ENCODE measurements around the gene TMEM260. TPM values are rescaled to one million over a fixed set of nuclear protein-coding genes. Genes with fewer than 3 reads are reported as not detected.

The TMEM260 gene
- total and polyA plus RNA-seq, 2 donors (not counting 1 experiment from before 2014, with no cell fraction given), result 14.3 to 19.3 TPM

DNA sequence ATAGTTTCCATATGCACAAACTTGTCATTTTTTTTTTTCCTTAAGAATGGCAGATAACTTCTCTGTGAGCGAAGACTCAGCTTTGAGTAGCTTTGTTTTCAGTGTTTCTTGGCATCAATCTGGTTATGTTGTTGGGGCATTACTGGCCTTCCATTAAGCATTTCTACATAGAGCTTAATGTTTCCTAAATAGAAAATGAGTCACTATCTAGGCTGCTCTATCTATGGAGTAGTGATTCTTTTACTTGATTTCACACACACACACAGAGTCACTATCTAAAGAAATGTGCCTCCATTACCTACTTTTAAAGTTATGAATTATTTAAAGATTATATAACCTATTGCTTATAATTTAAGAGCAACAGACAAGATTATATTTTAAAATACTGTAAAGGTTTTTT lies 53.9 kb downstream of the TMEM260 start:
- no peaks in the 10 kb centered on the region for H3K79me2 ChIP-seq (ENCODE audit: control insufficient read depth, insufficient read depth, low read length)
- H3K9me3 ChIP-seq (ENCODE audit: control insufficient read depth, insufficient read depth, low read depth, low read length), result no peaks in the 10 kb centered on the region
- H3K27me3 ChIP-seq (ENCODE audit: control insufficient read depth, insufficient read depth, low read length), result no peaks in the 10 kb centered on the region
- TF ChIP-seq, protein P1, sequence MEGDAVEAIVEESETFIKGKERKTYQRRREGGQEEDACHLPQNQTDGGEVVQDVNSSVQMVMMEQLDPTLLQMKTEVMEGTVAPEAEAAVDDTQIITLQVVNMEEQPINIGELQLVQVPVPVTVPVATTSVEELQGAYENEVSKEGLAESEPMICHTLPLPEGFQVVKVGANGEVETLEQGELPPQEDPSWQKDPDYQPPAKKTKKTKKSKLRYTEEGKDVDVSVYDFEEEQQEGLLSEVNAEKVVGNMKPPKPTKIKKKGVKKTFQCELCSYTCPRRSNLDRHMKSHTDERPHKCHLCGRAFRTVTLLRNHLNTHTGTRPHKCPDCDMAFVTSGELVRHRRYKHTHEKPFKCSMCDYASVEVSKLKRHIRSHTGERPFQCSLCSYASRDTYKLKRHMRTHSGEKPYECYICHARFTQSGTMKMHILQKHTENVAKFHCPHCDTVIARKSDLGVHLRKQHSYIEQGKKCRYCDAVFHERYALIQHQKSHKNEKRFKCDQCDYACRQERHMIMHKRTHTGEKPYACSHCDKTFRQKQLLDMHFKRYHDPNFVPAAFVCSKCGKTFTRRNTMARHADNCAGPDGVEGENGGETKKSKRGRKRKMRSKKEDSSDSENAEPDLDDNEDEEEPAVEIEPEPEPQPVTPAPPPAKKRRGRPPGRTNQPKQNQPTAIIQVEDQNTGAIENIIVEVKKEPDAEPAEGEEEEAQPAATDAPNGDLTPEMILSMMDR (conservative IDR thresholded peaks at IDR 0.05 in 1 of 2, IDR thresholded peaks at IDR 0.05 in 1 of 2; ENCODE audit: low read depth in 1 of 2, low read length in 2 of 2), result no peak
- H3K4me1 ChIP-seq (ENCODE audit: control insufficient read depth, extremely low read depth, insufficient read depth, low read length), result no peaks in the 10 kb centered on the region
- no peak overlapping the region for H3K9ac ChIP-seq (ENCODE audit: insufficient read depth, low read length)
- H3K4me3 ChIP-seq (replicated peaks in 1 of 4; ENCODE audit: control extremely low read depth in 1 of 4, insufficient read depth in 1 of 4, low read depth in 3 of 4, low read length in 4 of 4), result no peak overlapping the region
- peaks cover 5% of the 10 kb centered on the region for H3K36me3 ChIP-seq (ENCODE audit: control insufficient read depth, insufficient read depth, low read length)
- DNase-seq (ENCODE audit: low read depth in 2 of 2), result no peak
- H4K20me1 ChIP-seq (ENCODE audit: control insufficient read depth, extremely low read depth, insufficient read depth, low read length), result no peaks in the 10 kb centered on the region
- no peak overlapping the region for H2AFZ ChIP-seq (ENCODE audit: low read length)
- no peak overlapping the region for H3K27ac ChIP-seq (ENCODE audit: insufficient read depth, low read length)
- no peak overlapping the region for H3K4me2 ChIP-seq (ENCODE audit: extremely low read depth, insufficient read depth, low read length)

DNA sequence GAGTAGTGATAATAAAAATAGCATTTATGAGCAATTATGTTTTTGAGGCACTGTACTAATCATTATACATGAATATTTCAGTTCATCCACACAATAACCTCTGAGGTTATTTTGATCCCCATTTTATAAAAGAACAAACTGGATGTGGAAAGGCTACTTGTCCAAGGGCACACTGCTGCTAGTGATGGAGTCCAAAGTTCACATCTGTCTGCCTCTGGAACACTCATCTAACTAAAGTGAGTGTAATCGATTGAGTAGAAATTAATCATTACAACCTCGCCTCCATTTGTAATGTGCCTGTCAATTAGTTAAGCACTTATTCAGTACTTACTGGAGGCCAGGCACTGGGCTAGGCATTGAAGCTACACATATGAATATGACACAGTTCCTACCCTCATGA lies 55.4 kb downstream of the TMEM260 start:
- Histone ChIP-seq H4K20me1 (ENCODE audit: control insufficient read depth, extremely low read depth, insufficient read depth, low read length) (no peaks in the 10 kb centered on the region), H3K4me2 (ENCODE audit: extremely low read depth, insufficient read depth, low read length) (no peak overlapping the region), H3K4me3 (replicated peaks in 1 of 4; ENCODE audit: control extremely low read depth in 1 of 4, insufficient read depth in 1 of 4, low read depth in 3 of 4, low read length in 4 of 4) (no peak overlapping the region), H2AFZ (ENCODE audit: low read length) (no peak overlapping the region), H3K27ac (ENCODE audit: insufficient read depth, low read length) (no peak overlapping the region), H3K27me3 (ENCODE audit: control insufficient read depth, insufficient read depth, low read length) (no peaks in the 10 kb centered on the region), H3K79me2 (ENCODE audit: control insufficient read depth, insufficient read depth, low read length) (no peaks in the 10 kb centered on the region), H3K4me1 (ENCODE audit: control insufficient read depth, extremely low read depth, insufficient read depth, low read length) (no peaks in the 10 kb centered on the region), H3K36me3 (ENCODE audit: control insufficient read depth, insufficient read depth, low read length) (peaks cover 5% of the 10 kb centered on the region), H3K9ac (ENCODE audit: insufficient read depth, low read length) (no peak overlapping the region), H3K9me3 (ENCODE audit: control insufficient read depth, insufficient read depth, low read depth, low read length) (no peaks in the 10 kb centered on the region)
- DNase-seq (ENCODE audit: low read depth in 2 of 2), result no peak
- TF ChIP-seq, protein P1 (conservative IDR thresholded peaks at IDR 0.05 in 1 of 2, IDR thresholded peaks at IDR 0.05 in 1 of 2; ENCODE audit: low read depth in 1 of 2, low read length in 2 of 2), result no peak
- TF ChIP-seq EZH2 (IDR thresholded peaks at IDR 0.05; ENCODE audit: low read length, missing control alignments), result no peak

DNA sequence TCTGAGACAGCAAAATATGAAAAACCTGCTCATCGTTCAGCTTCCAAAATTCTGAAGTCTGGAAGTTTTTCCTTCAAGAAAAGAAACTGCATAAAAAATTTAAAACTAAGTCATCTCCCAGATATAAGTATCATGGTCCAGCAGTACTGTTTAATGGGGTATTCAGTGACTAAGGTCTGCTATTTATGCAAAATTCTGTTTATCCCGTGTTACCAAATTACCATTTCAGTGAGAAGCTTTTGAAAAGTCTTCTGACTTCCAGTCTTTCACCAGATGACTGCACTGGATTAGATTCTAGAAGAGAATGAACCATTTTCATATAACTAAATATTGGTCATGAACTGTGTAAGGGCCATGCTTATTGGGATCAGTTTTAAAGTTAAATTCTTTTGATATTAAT lies 67.9 kb downstream of the TMEM260 start:
- no peak for TF ChIP-seq EZH2 (IDR thresholded peaks at IDR 0.05; ENCODE audit: low read length, missing control alignments)
- no peaks in the 10 kb centered on the region for H4K20me1 ChIP-seq (ENCODE audit: control insufficient read depth, extremely low read depth, insufficient read depth, low read length)
- no peak for DNase-seq (ENCODE audit: low read depth in 2 of 2)
- no peaks in the 10 kb centered on the region for H3K27me3 ChIP-seq (ENCODE audit: control insufficient read depth, insufficient read depth, low read length)
- H2AFZ ChIP-seq (ENCODE audit: low read length), result no peak overlapping the region
- peaks cover 2% of the 10 kb centered on the region for H3K36me3 ChIP-seq (ENCODE audit: control insufficient read depth, insufficient read depth, low read length)
- H3K27ac ChIP-seq (ENCODE audit: insufficient read depth, low read length), result no peak overlapping the region
- no peaks in the 10 kb centered on the region for H3K79me2 ChIP-seq (ENCODE audit: control insufficient read depth, insufficient read depth, low read length)
- no peak overlapping the region for H3K4me2 ChIP-seq (ENCODE audit: extremely low read depth, insufficient read depth, low read length)
- H3K4me1 ChIP-seq (ENCODE audit: control insufficient read depth, extremely low read depth, insufficient read depth, low read length), result no peaks in the 10 kb centered on the region
- no peak overlapping the region for H3K4me3 ChIP-seq (replicated peaks in 1 of 4; ENCODE audit: control extremely low read depth in 1 of 4, insufficient read depth in 1 of 4, low read depth in 3 of 4, low read length in 4 of 4)
- H3K9ac ChIP-seq (ENCODE audit: insufficient read depth, low read length), result no peak overlapping the region
- no peaks in the 10 kb centered on the region for H3K9me3 ChIP-seq (ENCODE audit: control insufficient read depth, insufficient read depth, low read depth, low read length)
